Transverse colon (tissue), 4 donors: ENCODE measurements around the gene SMIM5. TPM values are rescaled to one million over a fixed set of nuclear protein-coding genes. Genes with fewer than 3 reads are reported as not detected.

Experiments used
- DNase-seq: peaks from one replicate; pipeline ENCODE4 v3.0.0-alpha.2; 2019
- H3K27ac ChIP-seq, 4 donors: fragments of 200-600 bp; sonication (generic); 2 replicates each; pipeline ENCODE4 v1.5.1; 2016 to 2018; ENCODE audit warnings: inconsistent platforms in 4 of 4
- H3K27me3 ChIP-seq: fragments of 200-600 bp; sonication (generic); 2 replicates; pipeline ENCODE4 v1.5.1; 2017; ENCODE audit warnings: inconsistent platforms
- H3K36me3 ChIP-seq, 4 donors: fragments of 200-600 bp; sonication (generic); 2 replicates each; pipeline ENCODE4 v1.5.1; 2017 to 2019; ENCODE audit warnings: inconsistent platforms in 4 of 4
- H3K4me1 ChIP-seq, 4 donors: fragments of 200-600 bp; sonication (generic); 2 replicates each; pipeline ENCODE4 v1.5.1; 2017 to 2020; ENCODE audit warnings: inconsistent platforms in 4 of 4
- H3K4me3 ChIP-seq, 4 donors: fragments of 200-600 bp; sonication (generic); 1 replicate in 1 of 4; 2 replicates in 3 of 4; pipeline versions ENCODE4 v1.5.1 to v1.6.1; 2017 to 2019; ENCODE audit warnings: inconsistent platforms in 4 of 4
- H3K9me3 ChIP-seq, 2 donors: fragments of 200-600 bp; sonication (generic); 2 replicates each; pipeline ENCODE4 v1.5.1; 2017 to 2019; ENCODE audit warnings: inconsistent platforms in 2 of 2
- CTCF ChIP-seq, 5 experiments: fragments of 200-600 bp in 3 of 5; fragments of 450-650 bp in 2 of 5; sonication (generic) in 3 of 5; IDR thresholded peaks; 1 replicate in 2 of 5; 2 replicates in 3 of 5; pipeline ENCODE4 v1.5.1; 2016 to 2017; ENCODE audit warnings: antibody characterized with exemption in 5 of 5, inconsistent platforms in 3 of 5, mild to moderate bottlenecking in 2 of 5, moderate library complexity in 1 of 5
- EP300 ChIP-seq: sonication (generic); formaldehyde crosslinking; IDR thresholded peaks from one replicate; pipeline ENCODE4 v1.6.1; 2017; ENCODE audit warnings: antibody characterized with exemption, low read depth
- POLR2A ChIP-seq: fragments of 450-650 bp; IDR thresholded peaks from one replicate; pipeline ENCODE4 v1.6.1; 2016; ENCODE audit warnings: antibody characterized with exemption, mild to moderate bottlenecking, moderate library complexity
- POLR2AphosphoS5 ChIP-seq, 3 donors: sonication (generic); formaldehyde crosslinking; IDR thresholded peaks; one replicate each; pipeline ENCODE4 v1.6.1; 2016; ENCODE audit warnings: antibody characterized with exemption in 3 of 3
- WGBS, 2 donors: methylation state at CpG; one replicate each; pipeline ENCODE4 v1.1.5; 2018; ENCODE audit warnings: low coverage in 1 of 2; 5-methylcytosine and 5-hydroxymethylcytosine counted together
- in situ Hi-C, 4 donors: fragments of 200-750 bp; cut with MboI; loops; one replicate each; pipeline versions ENCODE4 v1.15.0 to v1.15.1; 2017; ENCODE audit warnings: low sequenced_read_pairs in 3 of 4, low pct_ligation_motif_present in 1 of 4, low pct_unique_long_range_greater_than_20kb in 1 of 4
- intact Hi-C: fragments of 100-400 bp; cut with DNase I; formaldehyde crosslinking; loops from one replicate; pipeline ENCODE4 v1.15.1; 2023; ENCODE audit warnings: low total_unique reads
- total RNA-seq, 4 donors: library from RNA; depleted of rRNA; stranded (reverse); fragments of >200 nt; gene quantifications; one replicate each; pipeline ENCODE4 v1.1.0, GENCODE V29; 2016

Gene SMIM5
- total RNA-seq, 4 donors from 2014 or later, result 31.3 to 71.4 (median 50.0) TPM; not detected in 1

DNA sequence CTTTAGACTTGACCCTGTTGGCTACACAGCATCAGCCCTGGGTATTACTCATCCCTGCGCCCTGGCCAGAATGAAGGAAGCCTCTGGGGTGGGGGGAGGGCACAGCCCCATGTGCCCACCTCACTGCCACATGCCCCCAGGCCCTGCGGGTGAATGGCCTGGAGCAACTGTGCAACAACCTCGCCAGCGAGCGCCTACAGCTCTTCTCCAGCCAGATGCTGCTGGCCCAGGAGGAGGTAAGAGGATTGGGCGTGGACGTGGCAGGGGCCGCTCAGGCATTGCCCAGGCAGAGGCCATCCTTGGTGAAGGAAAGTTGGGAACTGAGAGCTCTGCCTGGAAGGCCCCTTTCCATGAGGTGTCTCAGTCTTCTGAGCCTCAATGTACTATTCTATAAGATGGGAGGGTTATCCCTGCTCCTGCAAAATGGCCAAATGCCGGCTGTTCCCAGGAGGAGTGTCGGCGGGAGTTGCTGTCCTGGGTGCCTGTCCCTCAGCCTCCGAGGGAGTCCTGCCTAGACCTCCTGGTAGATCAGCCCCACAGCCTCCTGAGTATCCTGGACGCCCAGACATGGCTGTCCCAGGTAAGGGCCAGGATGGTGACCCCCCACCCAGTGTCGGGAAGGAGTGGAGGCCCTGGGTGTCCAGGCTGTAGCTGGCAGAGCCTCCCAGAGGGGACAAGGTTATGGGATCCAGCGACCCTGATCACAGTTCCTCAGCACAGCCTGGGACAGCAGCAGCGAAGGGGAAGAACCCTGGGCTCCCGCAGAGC lies 36.7 kb upstream of the SMIM5 start:
- TF ChIP-seq CTCF (IDR thresholded peaks at IDR 0.05) (no peak), POLR2A (no peak), EP300 (no peak), POLR2AphosphoS5 (IDR thresholded peaks at IDR 0.05) (no peak)
- in situ Hi-C loops, result loop anchor here in 1 of 4 donors (10.0 kb wide), 1 partner anchor 172 kb away; no protein-coding TSS in a partner anchor

GRCh38 chr17:75601057-75601987 lies 31.9 kb upstream of the SMIM5 start:
- H3K27ac ChIP-seq, result peak overlapping the region in 2 of 4 donors; percentile 8 to 21
- H3K27me3 ChIP-seq, result no peaks in the 10 kb centered on the region
- TF ChIP-seq POLR2AphosphoS5 (IDR thresholded peaks at IDR 0.05) (peak in 2 of 3 donors; percentile 47 to 68), EP300 (no peak), CTCF (IDR thresholded peaks at IDR 0.05) (peak; percentile 68 to 96 (median 84)), POLR2A (no peak)
- H3K4me1 ChIP-seq, result peaks cover 0 to 15% (median 5%) of the 10 kb centered on the region in 4 donors
- no peak overlapping the region for H3K4me3 ChIP-seq
- H3K36me3 ChIP-seq, result no peaks in the 10 kb centered on the region
- H3K9me3 ChIP-seq, result no peaks in the 10 kb centered on the region
- intact Hi-C loops (no loop called here), in situ Hi-C loops (no loop called here)
- peak; percentile 87 for DNase-seq
- 60% methylated on average over 28 of the region's 28 CpGs; no CpG with 5 or more reads in 1 of the 2 donors for WGBS, 2 donors

More for the DNA sequence above, 36.7 kb upstream of the SMIM5 start:
- no peak overlapping the region for H3K27ac ChIP-seq
- 90% methylated on average over 17 of the region's 17 CpGs; no CpG with 5 or more reads in 1 of the 2 donors for WGBS, 2 donors
- no peaks in the 10 kb centered on the region for H3K9me3 ChIP-seq
- H3K36me3 ChIP-seq, result no peaks in the 10 kb centered on the region
- H3K27me3 ChIP-seq, result no peaks in the 10 kb centered on the region
- no peaks in the 10 kb centered on the region for H3K4me1 ChIP-seq
- DNase-seq, result no peak
- no peak overlapping the region for H3K4me3 ChIP-seq
- intact Hi-C loops, result no loop called here

DNA sequence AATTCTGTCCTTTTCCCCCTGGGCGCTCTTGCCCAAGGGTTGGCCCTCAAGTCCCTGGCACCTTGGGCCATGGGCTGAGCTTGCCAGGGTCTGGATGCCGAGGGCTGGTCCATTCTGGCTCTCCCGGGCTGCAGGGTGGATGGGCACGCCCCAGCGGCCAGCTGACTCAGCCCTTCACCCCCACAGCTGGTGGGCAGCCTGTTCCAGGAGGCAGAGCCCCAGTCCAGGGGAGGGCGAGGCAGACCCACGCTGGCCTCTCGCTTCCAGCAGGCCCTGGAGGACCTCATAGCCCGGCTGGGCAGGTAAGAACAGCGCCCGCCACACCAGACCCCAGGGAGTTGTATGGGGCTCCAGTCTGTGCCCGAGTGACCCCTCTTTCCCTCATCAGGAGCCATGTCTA lies 30.6 kb upstream of the SMIM5 start:
- 88% methylated on average over 12 of the region's 12 CpGs; no CpG with 5 or more reads in 1 of the 2 donors for WGBS, 2 donors
- Histone ChIP-seq H3K9me3 (no peaks in the 10 kb centered on the region), H3K4me3 (no peak overlapping the region), H3K36me3 (no peaks in the 10 kb centered on the region), H3K27me3 (no peaks in the 10 kb centered on the region), H3K4me1 (peaks cover 0 to 15% (median 7%) of the 10 kb centered on the region in 4 donors), H3K27ac (no peak overlapping the region)
- in situ Hi-C loops, result no loop called here
- DNase-seq, result no peak
- TF ChIP-seq CTCF (IDR thresholded peaks at IDR 0.05) (no peak), POLR2AphosphoS5 (IDR thresholded peaks at IDR 0.05) (no peak), EP300 (no peak), POLR2A (no peak)
- intact Hi-C loops, result no loop called here

- WGBS, 2 donors, result 67 to 86% methylated on average over 1 to 9 of the region's 9 CpGs
- DNase-seq, result no peak
- intact Hi-C loops (no loop called here), in situ Hi-C loops (no loop called here)
- Histone ChIP-seq H3K4me3 (no peak overlapping the region), H3K36me3 (no peaks in the 10 kb centered on the region), H3K4me1 (peaks cover 0 to 15% (median 7%) of the 10 kb centered on the region in 4 donors), H3K27me3 (no peaks in the 10 kb centered on the region), H3K27ac (peak overlapping the region in 1 of 4 donors; percentile 37), H3K9me3 (no peaks in the 10 kb centered on the region)
- TF ChIP-seq POLR2AphosphoS5 (IDR thresholded peaks at IDR 0.05) (no peak), EP300 (no peak), POLR2A (no peak), CTCF (IDR thresholded peaks at IDR 0.05) (no peak)
These were observed 30.1 kb upstream of the SMIM5 start for GRCh38 chr17:75603123-75603522.
